HG03575 (cell line): Measurements from ENCODE around the gene LUZP4.
"Not testable (repeated sequence)": the region's sequence is repeated elsewhere in the genome, so short reads cannot be mapped to it uniquely, and the experiment has no call there.

Experiments
- ATAC-seq: cut with Tn5 transposase; IDR thresholded peaks from one replicate; pipeline ENCODE4 v1.9.1; 2021; ENCODE audit not compliant: unreplicated experiment, insufficient number of reproducible peaks, low FRiP score; ENCODE audit errors: extremely low read depth

Gene LUZP4, protein sequence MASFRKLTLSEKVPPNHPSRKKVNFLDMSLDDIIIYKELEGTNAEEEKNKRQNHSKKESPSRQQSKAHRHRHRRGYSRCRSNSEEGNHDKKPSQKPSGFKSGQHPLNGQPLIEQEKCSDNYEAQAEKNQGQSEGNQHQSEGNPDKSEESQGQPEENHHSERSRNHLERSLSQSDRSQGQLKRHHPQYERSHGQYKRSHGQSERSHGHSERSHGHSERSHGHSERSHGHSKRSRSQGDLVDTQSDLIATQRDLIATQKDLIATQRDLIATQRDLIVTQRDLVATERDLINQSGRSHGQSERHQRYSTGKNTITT

DNA sequence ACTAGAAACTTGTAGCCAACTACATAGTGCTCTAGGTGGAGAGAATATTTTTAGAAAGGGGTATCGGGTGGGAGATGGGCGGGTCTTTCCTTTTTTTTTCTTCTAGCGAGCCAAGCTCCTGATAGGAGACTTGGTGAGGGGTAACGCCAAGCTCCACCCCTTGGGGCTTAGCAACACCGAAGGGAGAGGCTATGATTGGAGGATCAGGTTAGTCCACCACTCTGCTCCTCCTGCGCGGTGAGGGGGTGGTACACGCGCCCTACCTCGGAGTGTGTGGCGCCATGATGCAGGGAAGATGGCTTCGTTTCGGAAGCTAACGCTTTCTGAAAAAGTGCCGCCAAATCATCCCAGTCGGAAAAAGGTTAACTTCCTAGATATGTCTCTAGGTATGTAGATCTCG lies at the start of gene LUZP4:
Gene LUZP4, plus strand, starts transcription at position 251 of the 400 bp plus-strand sequence. Its CDS starts 45 bp downstream, at position 296.
- no peak for ATAC-seq

DNA sequence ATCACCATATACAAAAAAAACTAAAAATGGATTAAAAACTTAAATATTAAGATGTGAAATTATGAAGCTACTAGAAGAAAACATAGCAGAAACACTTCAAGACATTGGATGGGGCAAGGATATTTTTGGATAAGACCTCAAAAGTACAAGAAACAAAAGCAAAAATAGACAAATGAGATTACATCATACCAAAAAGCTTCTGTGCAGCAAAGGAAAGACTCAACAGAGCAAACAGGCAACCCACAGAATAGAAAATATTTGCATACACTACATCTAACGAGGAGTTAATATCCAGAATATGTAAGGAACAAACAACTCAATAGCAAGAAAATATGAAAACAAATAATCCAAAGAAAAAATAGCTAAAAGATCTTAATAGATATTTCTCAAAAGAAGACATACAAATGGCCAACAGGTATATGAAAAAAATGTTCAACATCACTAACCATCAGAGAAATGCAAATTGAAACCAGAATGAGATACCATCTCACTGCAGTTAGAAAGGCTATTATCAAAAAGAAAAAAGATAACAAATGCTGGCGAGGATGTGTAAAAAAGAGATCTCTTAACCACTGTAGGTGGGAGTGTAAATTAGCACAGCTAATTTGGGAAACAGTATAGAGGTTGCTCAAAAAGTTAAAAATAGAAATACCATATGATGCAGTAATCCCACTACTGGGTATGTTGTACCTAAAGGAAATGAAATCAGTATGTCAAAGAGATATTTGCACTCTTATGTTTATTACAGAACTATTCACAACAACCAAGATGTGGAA lies 37.9 kb upstream of the LUZP4 start:
- no peak for ATAC-seq

DNA sequence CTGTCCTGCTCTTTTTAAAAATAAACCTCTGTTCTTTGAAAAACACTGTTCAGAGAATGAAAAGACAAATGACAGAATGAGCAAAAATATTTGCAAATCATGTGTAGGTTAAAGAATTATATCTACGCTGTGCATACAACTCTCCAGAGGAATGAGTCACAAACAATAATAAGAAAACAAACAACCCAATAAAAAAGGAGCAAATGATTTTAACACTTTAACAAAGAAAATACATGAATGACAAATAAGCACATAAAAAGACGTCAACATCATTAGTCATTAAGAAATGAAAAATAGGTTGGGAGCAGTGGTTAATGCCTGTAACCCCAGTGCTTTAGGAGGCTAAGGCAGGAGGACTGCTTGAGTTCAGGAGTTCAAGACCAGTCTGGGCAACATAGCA lies 34.5 kb upstream of the LUZP4 start:
- no peak for ATAC-seq

DNA sequence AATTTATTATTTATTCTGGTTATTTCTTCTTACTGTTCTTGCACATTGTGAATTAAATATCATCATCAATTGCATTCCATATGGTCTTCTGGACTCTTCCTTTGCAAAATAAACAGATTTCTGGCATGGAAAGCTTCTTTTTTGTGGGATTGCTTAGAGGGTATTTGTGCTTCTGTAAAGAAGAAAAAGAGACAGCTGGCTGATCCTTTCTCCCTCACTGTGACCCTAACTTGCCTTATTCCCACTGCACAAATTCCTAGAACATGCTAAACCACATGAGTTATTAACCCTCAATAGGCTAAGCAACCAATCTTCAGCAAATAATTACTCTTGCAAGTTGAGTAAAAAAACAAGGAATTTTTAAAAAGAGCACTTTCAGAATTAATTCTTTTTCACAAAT lies 31.8 kb upstream of the LUZP4 start:
- no peak for ATAC-seq

DNA sequence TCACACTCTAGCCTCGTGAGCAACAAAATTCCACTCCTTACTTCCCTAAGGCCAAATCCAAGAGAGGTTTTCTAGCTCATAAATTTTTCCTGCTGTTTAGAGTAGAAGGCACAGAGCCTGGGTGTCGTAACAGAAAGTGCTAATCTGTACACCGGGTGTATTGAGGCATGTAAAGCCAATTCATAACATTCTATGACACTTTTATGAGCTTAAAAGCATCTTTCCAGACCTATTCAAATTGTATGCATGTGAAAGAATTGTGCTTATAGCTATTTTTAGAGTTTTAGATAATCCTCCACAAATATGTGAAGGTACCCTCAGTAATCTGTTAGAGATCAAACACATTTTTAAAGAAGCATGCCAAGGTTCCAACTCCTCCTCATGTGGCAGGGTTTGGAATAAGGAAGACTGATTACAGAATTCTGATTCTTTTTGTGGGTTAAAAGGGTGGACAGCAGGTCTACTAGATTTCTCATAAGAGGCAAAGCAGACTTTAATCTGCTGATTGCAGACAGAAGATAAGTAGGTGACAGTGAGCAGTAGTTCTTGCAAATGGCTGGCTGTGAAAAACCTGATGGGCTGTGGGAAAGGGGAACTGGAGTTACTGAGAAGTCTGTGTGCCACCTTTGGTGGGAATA lies 30.2 kb upstream of the LUZP4 start:
- ATAC-seq: no peak

DNA sequence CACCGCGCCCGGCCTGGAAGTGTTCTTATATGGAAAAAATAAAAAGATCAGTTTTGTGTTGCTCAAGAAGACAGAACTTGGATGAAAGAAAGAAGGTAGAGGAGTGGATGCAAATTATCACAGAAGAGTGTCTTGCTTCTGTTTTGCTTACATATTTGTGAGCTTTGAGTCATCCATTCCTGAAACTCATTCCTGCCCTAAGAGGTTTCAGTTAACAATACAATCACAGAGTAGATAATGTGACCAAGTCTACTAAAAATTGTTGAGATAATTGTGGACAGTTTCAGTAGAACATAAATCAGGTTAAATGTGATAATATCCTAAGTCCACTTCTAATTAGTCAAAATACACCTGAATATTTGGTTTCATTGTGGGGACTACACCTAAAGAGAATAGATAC lies 29.2 kb upstream of the LUZP4 start:
- no peak for ATAC-seq

DNA sequence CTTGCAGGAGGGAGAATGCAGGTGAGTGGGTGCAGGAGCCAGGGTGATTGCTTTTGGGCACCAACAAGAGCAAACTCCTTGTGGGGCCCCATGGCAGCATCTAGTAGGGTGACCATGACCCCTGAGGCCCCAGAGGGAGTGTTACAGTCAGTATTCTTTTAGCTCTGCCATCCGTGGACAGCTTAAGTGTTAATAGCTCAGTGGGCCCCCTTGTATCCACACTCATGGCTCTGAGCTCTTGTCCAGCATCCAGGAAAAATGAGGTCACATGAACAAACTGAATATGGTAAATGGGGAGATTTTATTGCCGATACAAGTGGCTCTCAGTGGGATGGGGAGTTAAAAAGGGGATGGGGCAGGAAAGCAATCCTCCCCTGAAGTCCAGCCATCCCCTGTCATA lies 28.4 kb upstream of the LUZP4 start:
- ATAC-seq: no peak

DNA sequence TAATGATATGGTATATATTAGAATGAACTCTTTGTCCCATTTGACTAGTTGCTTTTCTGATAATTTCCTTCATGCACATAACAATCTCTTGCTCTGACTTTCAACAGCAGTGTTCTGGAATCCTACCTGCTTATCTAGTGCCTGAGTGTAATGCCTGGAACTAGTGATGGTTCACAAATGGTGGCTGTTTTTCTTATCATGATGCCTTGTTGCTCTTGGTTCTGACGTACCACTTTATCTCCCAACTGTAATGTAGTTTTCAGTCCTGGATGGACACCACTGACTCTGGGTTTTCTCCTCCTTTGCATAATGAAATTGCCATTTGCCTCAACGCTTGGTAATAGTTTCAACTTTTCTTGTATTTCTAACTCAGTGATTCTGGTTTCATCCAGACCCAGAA lies 25.5 kb upstream of the LUZP4 start:
- no peak for ATAC-seq

DNA sequence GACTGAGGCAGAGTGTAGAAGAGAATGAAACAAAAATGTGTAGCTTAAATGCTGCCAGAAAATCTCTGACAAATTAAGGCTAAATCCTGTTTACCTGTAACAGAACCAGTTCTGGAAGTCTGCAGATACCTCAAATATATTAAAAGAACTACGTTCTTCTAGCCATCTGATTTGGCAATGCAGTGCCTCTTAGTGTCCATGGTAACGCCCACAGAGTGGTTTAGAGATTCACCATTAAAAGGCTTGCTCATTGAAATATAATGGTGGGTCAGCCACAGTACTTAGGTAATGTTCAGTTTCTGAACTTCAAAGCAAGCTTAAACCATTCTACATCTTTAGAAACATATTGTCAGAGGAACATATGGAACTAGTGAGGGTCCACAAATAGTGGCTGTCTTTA lies 23.2 kb upstream of the LUZP4 start:
- ATAC-seq: no peak

DNA sequence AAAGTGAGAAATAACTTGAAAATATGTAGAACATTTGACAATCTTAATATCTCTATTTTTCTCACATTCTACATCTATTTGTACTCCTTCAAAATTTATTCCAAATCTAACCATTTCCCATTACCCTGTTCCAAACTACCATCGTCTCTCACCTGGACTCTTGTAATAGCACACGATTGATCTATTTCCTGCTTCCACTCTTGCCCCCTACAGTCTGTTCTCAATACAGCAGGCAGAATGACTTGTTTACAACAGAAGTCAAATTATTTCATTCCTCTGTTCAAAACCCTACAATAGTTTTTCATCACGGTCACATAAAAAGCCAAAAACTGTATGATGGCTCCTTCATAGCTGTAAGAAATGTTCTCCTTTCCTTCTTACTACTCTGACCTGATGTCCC lies 21.1 kb upstream of the LUZP4 start:
- ATAC-seq: no peak

DNA sequence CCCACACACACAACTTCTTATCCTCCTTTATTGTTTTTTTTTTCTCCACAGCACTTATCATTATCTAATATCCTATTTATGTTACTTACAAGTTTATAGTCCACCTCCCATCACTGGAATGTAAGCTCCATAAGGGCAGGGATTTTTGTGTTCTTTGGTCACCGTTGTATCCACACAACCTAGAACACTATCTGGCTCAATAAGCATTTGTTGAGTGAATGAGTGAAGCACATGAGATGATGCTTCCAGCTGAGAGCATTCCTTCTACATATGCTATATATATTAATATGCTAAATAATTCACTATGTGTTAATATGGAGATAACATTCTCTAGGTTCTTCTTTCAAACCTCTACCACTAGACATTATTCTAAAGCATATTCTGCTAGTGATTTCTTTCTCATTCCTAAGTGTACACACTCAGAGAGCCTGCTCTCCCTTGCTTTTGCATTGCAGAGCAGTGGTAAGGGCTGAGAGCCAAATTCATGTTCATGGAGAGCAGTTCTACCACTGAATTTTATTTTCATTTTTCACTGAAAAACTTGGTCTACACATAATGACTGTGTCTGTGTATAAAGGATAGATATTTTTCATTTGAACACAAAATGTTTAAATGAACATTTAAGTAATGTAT lies 20.3 kb upstream of the LUZP4 start:
- ATAC-seq: no peak

DNA sequence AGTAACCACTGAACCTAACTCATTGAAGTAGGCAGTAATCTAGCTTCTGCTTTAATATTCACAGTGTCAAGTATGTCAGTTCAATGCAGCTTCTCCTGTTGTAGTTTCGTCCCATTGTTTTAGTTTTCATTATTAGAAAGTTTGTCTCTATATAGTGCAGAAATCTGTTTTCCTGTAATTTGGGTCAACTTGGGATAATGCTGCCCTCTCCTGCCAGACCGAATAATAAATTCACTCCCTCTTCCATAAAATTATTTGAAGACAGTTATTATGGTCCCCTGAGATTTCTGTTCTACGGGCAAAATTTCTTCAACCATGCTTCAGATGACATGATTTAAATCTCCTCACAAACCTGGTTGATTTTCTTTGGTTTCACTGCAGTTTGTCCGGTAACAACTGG lies 4.6 kb upstream of the LUZP4 start:
- no peak for ATAC-seq

DNA sequence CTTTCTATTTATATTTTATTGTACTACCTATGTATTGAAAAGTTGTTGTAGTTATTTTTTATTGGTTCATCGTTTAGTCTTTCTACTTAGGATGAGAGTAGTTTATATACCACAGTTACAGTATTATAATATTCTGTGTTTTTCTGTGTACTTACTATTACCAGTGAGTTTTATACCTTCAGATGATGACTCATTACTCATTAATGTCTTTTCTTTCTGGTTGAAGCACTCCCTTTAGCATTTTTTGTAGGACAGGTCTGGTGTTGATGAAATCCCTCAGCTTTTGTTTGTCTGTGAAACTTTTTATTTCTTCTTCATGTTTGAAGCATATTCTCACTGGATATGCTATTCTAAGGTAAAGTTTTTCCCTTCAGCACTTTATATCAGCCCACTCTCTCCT lies 7.7 kb downstream of the LUZP4 start:
- no peak for ATAC-seq

DNA sequence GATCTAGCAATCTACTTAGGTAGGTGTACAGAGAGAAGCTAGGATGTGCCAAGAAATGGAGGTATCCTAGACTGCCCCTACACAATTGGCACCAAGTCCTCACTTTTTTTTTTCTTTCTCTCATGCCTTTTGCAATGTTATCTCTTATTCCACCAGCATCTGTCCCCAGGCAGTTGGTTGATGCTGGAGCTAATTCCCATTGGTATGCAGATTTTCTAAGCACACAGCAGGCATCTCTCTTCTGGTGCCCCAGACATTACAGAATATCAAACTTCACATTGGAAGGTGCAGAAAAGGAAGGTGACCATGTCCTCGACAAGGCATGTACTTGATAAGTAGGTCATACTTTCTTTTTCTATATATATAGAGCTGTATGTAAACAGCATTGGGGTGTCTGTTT lies 21.6 kb downstream of the LUZP4 start:
- ATAC-seq: no peak

DNA sequence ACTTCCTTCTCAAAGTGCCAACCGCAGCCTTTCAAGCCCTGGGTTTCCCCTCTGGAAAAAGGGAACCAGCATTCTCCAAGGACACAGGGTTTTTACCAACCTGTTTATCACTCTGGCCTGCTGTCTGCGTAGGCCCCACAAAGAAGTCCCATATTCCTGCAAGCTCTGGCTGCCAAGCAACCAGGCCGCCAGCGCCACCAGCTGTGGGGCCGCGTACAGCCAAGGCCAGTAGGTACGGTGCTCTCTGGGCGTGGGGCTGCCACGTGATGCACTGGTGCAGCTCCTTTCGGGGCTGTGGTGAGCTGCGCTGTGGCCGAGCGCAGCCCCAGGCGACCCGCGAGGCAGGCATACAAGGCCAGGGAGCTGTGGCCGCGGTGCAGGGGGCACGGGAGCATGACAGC lies 22.1 kb downstream of the LUZP4 start:
- no peak for ATAC-seq

DNA sequence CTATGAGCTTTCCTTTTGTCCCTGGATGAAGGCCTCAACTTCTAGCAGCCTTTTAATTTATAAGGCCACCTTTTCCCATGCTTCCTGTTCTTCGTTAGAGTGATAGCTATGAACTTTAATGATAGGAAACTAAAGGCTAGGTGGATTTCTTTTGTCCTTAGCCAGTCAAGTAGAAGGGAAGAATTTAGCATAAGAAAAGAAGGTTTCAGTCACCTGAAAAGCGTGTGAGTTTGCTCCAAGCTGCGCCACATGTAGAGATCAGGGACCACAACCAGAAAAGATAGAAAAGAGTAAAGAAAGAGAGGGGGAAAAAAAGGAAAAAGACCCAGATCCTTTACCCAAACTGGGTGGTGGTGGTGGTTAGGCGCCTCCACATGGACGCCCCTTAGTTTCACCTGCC lies 28.6 kb downstream of the LUZP4 start:
- ATAC-seq: no peak

DNA sequence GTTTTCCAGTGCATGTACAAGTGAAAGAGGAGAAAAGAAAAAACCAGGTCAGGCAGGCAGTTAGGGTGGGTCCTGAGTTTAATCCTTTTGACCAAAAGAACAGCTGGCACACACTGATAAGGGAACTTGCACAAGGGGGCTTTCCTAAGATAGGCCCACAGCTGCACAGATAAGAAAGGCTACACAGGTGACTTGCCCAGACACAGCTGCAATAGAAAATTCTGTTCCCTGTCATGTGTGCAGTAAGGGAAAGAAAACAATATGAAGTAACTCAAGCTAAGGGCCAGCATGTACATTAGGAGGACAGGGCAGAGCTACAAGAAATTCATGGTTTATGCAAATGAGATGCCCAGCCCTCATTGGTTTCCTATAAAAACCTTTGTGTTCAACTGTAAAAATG lies 32.9 kb downstream of the LUZP4 start:
- no peak for ATAC-seq

DNA sequence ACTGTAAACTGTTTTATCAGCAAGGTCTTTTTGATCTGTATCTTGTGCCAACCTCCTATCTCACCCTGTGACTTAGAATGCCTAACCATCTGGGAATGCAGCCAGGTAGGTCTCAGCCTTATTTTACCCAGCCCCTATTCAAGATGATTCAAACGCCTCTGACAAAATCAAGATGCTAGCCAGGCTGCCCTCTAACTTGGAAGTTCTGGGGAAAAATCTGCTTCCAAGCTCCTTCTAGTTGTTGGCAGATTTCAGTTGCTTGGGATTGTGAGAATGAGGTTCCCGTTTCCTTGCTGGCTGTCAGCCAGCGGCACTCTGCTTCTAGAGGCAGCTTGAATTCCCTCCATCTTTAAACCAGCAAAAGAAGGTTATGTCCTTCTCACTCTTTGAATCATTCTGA lies 34.7 kb downstream of the LUZP4 start:
- no peak for ATAC-seq

DNA sequence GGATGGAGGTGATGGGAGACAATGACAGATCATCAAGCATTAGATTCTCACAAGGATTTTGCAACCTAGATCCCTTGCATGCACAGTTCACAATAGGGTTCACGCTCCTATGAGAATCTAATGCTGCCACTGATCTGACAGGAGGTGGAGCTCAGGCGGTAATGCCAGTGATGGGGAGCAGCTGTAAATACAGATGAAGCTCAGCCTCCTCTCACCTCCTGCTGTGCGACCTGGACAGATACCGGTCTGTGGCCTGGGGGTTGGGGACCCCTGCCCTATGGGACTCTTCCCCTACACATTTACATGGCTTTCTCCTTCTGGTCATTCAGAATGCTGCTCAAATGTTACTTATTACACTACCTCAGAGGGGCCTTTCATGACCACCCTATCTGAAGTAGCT lies 39.8 kb downstream of the LUZP4 start:
- ATAC-seq: not testable (repeated sequence)
